Muscle layer of duodenum (tissue), 2 donors: ENCODE measurements around the gene KLHL40.

Source experiments
- H3K27ac ChIP-seq: one replicate; pipeline ENCODE4 v1.7.0; 2013; ENCODE audit warnings: mild to moderate bottlenecking, low read length
- H3K27me3 ChIP-seq: one replicate; pipeline ENCODE4 v1.7.0; 2013; ENCODE audit warnings: low read depth, mild to moderate bottlenecking, control low read depth, low read length
- H3K36me3 ChIP-seq, 2 donors: one replicate each; pipeline ENCODE4 v1.7.0; 2013; ENCODE audit warnings: low read length in 2 of 2, control low read depth in 1 of 2, mild to moderate bottlenecking in 1 of 2; ENCODE audit not compliant: insufficient read depth in 2 of 2, control insufficient read depth in 1 of 2
- H3K4me1 ChIP-seq, 2 donors: one replicate each; pipeline ENCODE4 v1.7.0; 2013; ENCODE audit warnings: low read length in 2 of 2, mild to moderate bottlenecking in 2 of 2, control low read depth in 1 of 2, moderate library complexity in 1 of 2; ENCODE audit not compliant: insufficient read depth in 2 of 2, control insufficient read depth in 1 of 2
- H3K4me3 ChIP-seq, 2 donors: one replicate each; pipeline ENCODE4 v1.7.0; 2013; ENCODE audit warnings: low read length in 2 of 2, low read depth in 1 of 2, mild to moderate bottlenecking in 1 of 2
- H3K9me3 ChIP-seq, 2 donors: one replicate each; pipeline ENCODE4 v1.7.0; 2013; ENCODE audit warnings: low read length in 2 of 2, control low read depth in 1 of 2, mild to moderate bottlenecking in 1 of 2; ENCODE audit not compliant: control insufficient read depth in 1 of 2
- donor health status: healthy.

The KLHL40 gene

DNA sequence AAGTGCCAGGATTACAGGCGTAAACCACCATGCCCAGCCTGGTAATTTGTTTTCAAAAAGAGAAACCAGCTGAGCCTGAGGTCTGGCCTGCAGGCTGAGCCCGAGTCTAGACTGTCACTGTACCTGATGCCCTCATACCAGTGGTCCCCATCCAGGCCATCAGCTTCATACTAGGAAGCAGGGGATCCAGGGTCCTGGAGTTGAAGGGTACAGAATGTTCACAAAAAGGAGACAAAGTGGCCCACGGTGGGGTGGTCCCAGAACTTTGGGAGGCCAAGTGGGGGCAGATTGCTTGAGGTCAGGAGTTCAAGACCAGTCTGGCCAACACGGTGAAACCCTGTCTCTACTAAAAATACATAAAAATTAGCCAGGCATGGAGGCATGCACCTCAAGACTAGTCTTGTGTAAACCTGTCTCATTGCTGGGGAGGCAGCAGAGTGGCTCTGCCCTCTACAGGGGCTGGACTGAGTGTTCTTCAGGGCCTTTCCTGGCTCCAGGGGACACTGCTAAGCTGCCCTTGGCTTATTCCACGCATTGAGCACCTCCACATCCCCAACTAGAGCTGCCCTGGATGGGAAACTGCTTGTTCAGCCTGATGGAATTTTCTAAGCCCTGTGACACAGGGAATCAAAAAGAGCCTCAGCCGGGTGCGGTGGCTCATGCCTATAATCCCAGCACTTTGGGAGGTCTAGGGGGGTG lies 25.1 kb downstream of the KLHL40 start:
- Histone ChIP-seq H3K9me3 (no peaks in the 10 kb centered on the region), H3K4me1 (no peaks in the 10 kb centered on the region), H3K36me3 (no peaks in the 10 kb centered on the region), H3K27me3 (no peaks in the 10 kb centered on the region), H3K4me3 (no peak overlapping the region), H3K27ac (no peak overlapping the region)

DNA sequence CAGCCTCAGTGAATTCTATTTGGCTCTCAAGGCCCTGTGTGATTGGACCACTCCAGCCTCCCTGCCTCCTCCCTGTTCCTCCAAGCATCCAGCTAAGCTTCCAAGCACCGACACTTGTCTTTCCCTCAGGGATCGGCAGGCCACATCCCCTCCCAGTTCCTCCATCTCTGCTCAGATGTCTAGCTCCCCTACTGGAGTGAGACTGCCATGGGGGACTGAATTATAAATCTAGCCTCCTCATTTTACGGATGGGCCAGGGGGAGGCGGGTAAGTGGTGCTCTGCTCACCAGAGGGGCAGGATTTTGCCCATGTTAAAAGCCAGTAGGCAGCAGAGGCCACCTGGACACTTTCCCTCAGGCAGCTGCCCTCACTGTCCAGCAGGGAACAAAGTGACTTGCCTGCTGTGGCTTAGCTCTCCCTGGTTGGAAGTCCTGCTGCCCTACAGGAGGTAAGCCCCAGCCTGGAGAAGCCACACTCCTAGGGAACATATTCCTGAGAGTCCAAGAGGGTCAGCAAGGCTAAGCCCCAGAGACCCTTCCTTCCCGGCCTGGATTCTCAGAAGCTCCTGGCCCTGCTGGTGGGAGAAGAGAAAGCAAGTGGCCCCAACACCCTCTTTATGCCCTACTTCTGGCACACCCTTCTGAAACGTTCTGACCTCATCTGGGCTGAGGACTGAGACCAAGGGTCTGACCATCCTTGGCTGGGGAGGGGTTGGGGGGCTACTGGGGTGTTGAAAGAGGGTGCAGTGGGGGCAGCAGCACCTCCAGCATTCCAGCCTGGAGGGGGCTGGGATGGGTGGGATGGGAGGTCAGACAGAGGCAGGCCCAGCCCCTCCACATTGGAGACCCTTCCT lies 26.4 kb downstream of the KLHL40 start:
- H3K4me1 ChIP-seq = no peaks in the 10 kb centered on the region
- H3K27ac ChIP-seq = no peak overlapping the region
- H3K27me3 ChIP-seq = no peaks in the 10 kb centered on the region
- no peaks in the 10 kb centered on the region for H3K36me3 ChIP-seq
- H3K9me3 ChIP-seq = no peaks in the 10 kb centered on the region
- no peak overlapping the region for H3K4me3 ChIP-seq

DNA sequence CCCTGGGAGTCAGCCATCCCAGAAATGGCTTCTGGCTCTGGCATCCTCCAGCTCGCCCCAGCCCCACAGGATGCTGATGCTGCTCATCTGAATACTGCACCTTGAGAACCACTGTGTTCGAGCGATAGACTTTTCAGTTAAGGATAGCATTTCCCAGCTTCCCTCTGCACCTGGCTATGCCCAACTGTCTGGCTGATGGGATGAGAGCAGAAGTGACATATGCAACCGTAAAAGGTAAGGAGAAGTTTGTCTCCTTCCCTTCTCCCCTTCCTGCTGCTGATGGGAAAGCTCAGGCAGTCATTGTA lies 27.0 kb downstream of the KLHL40 start:
- Histone ChIP-seq H3K9me3 (no peaks in the 10 kb centered on the region), H3K27me3 (no peaks in the 10 kb centered on the region), H3K27ac (no peak overlapping the region), H3K36me3 (no peaks in the 10 kb centered on the region), H3K4me1 (no peaks in the 10 kb centered on the region), H3K4me3 (no peak overlapping the region)

DNA sequence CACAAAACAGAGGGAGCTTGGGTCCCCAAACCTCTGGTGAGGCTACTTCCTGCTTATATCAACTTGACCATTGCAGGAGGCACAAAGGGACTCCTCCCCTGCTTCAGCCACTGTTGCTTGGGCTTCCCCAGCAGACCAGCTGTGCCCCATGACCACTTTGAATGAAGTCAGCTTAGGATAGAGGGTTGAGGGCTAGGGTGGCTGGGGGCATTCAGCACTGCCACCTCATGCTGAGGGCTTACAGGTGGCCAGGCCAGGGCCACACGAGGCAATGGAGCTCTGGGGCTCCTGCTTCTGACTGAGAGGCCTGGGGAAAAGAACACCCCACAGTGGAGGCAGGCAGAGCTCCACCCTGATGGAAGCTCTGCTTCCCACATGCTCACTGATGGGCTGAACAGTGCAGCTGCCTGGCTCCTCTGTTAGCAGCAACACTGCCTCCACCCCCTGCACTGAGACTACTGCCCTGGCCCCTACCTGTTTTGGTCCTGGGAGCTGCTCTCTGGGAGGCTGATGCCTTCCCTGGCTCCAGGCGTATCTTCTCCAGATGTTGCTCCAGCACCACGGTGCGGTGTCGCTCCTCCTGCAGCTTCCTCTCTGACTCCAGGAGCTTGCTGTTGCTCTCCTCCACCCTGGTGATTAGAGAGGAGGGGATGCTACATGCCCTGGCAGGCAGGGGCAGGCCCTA lies 27.5 kb downstream of the KLHL40 start:
- H3K9me3 ChIP-seq = no peaks in the 10 kb centered on the region
- no peaks in the 10 kb centered on the region for H3K36me3 ChIP-seq
- no peak overlapping the region for H3K4me3 ChIP-seq
- no peaks in the 10 kb centered on the region for H3K27me3 ChIP-seq
- no peak overlapping the region for H3K27ac ChIP-seq
- no peaks in the 10 kb centered on the region for H3K4me1 ChIP-seq

DNA sequence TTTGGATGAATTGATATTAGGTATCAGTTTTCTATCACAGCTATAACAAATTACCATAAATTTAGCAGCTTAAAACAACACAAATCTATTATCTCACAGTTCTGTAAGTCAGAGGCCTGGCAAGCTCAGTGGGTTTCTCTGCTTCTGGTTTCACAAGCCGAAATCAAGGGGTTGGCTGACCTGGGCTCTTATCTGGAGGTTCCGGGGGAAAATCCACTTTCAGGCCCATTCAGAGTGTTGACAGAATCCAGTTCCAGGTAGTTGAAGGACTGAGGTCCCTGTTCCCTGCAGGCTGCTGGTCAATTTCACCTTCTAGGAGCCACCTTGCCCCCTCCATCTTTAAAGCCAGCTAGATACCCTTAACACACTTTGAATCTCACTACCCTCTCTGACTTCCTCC lies 28.4 kb downstream of the KLHL40 start:
- Histone ChIP-seq H3K27me3 (no peaks in the 10 kb centered on the region), H3K9me3 (no peaks in the 10 kb centered on the region), H3K36me3 (no peaks in the 10 kb centered on the region), H3K4me3 (no peak overlapping the region), H3K27ac (no peak overlapping the region), H3K4me1 (no peaks in the 10 kb centered on the region)

DNA sequence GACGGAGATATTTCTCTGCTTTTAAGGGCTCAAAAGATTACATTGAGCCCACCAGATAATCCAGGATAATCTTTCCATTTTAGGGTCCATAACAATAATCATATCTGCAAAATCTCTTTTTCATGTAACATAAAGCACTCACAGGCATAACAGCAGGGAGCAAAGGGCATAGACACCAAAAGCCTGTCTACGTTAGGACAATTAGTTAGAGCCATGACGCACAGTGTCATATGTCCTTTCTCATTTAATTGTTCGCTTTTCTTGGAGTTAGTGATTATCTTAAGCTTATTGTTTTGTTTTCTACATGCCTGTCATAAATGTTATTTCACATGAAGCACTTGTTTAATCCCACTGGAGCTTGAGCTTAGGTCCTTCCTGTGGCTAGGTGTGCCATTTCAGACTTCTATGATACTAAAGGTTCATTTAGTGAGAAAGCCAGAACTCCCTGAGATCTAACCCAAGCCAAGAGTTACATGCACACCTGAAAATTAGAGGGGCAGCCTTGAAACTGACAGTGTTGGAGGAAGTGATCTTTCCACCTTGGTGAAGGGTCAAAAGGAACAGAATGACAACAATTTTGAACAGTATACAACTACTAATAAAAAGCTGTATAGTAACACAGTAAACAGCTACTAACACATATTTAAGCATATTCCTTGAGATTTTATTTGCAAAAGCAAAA lies 29.0 kb downstream of the KLHL40 start:
- Histone ChIP-seq H3K9me3 (no peaks in the 10 kb centered on the region), H3K4me1 (no peaks in the 10 kb centered on the region), H3K4me3 (no peak overlapping the region), H3K27ac (no peak overlapping the region), H3K27me3 (no peaks in the 10 kb centered on the region), H3K36me3 (no peaks in the 10 kb centered on the region)

DNA sequence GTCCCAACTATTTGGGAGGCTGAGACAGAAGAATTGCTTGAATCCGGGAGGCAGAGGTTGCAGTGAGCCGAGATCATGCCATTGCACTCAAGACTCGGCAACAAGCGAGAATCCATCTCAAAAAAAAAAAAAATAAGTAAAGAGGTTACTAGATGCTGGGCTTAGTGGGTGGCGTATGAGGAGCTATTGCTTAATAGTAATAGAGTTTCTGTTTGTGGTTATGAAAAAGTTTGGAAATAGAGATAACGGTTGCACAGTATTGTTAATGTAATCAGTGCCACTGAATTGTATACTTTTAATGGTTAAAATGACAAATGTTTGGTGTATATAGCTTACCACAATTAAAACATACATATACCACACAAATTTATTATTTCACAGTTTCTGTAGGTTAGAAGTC lies 32.0 kb downstream of the KLHL40 start:
- Histone ChIP-seq H3K36me3 (no peaks in the 10 kb centered on the region), H3K4me3 (no peak overlapping the region), H3K9me3 (no peaks in the 10 kb centered on the region), H3K27me3 (no peaks in the 10 kb centered on the region), H3K27ac (no peak overlapping the region), H3K4me1 (no peaks in the 10 kb centered on the region)

DNA sequence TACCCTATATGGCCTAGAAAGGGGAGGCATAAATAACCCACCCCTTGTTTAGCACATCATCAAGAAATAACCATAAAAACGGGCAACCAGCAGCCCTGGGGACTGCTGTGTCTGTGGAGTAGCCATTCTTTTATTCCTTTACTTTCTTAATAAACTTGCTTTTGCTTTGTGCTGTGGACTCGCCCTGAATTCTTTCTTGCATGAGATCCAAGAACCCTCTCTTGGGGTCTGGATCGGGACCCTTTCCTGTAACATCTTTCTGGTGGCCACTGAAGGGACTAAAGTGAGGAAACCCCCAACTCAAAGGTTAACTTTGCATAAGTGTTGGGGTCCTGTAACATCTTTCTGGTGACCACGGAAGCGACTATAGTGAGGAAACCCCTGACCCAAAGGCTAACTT lies 33.0 kb downstream of the KLHL40 start:
- Histone ChIP-seq H3K27ac (no peak overlapping the region), H3K9me3 (no peaks in the 10 kb centered on the region), H3K4me3 (no peak overlapping the region), H3K36me3 (no peaks in the 10 kb centered on the region), H3K27me3 (no peaks in the 10 kb centered on the region), H3K4me1 (no peaks in the 10 kb centered on the region)

DNA sequence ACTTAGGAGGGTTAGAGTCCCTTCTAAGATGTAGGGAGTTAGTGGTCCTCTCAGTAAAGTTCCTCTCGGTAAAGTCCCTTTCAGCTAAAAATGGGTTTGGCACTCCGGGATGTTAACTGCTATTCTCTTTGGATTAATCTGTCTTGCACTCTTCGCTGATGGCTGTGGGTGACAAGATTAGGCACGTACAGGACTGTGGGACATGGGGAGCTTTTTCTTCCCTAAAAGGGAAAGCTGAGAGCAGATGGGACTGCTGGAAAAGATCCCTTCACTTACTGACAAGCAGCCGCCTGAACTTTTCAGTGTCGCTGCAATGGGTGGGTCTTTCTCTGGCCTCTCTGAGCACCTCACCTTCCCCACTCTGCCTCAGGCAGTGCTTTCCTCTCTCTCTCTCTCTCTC lies 33.7 kb downstream of the KLHL40 start:
- H3K4me1 ChIP-seq = no peaks in the 10 kb centered on the region
- no peaks in the 10 kb centered on the region for H3K27me3 ChIP-seq
- no peak overlapping the region for H3K4me3 ChIP-seq
- no peaks in the 10 kb centered on the region for H3K9me3 ChIP-seq
- H3K36me3 ChIP-seq = no peaks in the 10 kb centered on the region
- H3K27ac ChIP-seq = no peak overlapping the region

DNA sequence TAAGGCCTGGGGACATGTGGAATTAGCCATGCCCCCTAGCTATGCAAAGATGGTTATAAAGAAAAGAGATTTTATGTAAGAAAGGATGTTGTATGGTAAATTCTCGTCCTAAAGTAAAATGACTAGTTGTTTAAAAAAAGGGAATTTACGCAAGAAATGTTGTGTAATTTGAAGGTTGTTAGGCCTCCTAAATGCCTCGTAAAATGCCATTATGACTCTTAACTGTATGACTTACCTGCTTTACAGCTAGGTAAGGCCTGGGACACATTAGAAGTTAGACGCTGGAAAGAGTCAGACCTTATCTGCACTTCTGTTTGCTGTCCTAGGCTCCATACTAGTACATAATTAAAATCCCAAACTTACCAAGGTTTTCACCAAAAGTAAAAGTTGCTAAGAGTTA lies 34.8 kb downstream of the KLHL40 start:
- H3K27me3 ChIP-seq = no peaks in the 10 kb centered on the region
- no peak overlapping the region for H3K4me3 ChIP-seq
- H3K36me3 ChIP-seq = no peaks in the 10 kb centered on the region
- no peaks in the 10 kb centered on the region for H3K4me1 ChIP-seq
- H3K27ac ChIP-seq = no peak overlapping the region
- no peaks in the 10 kb centered on the region for H3K9me3 ChIP-seq

DNA sequence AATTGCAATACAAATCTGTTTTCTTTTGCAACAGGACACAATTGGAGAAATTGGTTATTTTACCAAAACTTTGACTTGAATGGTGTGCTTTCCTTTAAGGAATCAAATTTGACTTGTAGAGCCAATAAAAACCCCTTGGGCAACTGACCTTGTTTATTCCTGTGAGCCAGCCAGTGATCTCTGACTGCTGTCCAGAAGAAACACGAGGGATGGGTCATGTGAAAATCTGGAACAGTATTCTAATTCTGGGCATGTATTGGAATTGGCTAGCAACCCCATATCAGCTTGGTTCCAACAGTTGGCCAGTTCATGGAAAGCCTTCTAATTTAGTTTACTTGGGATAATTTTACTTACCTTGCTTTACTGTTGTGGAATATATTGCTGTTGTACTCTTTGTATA lies 36.4 kb downstream of the KLHL40 start:
- no peaks in the 10 kb centered on the region for H3K4me1 ChIP-seq
- H3K36me3 ChIP-seq = no peaks in the 10 kb centered on the region
- no peaks in the 10 kb centered on the region for H3K27me3 ChIP-seq
- H3K4me3 ChIP-seq = no peak overlapping the region
- no peak overlapping the region for H3K27ac ChIP-seq
- H3K9me3 ChIP-seq = no peaks in the 10 kb centered on the region
